HL-60 (cell line): ENCODE results near the gene CST9.

ENCODE experiments used
- CTCF ChIP-seq: IDR thresholded peaks from one replicate; pipeline ENCODE4 v1.5.1; 2011; ENCODE audit warnings: low read length, control low read depth, inconsistent platforms; ENCODE audit not compliant: insufficient read depth
- GABPA ChIP-seq: IDR thresholded peaks from 2 replicates; pipeline ENCODE4 v1.6.1; 2012; ENCODE audit warnings: low read depth
- POLR2AphosphoS5 ChIP-seq: IDR thresholded peaks from 2 replicates; pipeline ENCODE4 v1.6.1; 2012; ENCODE audit warnings: low read depth
- REST ChIP-seq: IDR thresholded peaks from 2 replicates; pipeline ENCODE4 v1.6.1; 2012; ENCODE audit warnings: low read depth; ENCODE audit not compliant: insufficient replicate concordance
- SPI1 ChIP-seq: IDR thresholded peaks from 2 replicates; pipeline ENCODE4 v1.6.1; 2012; ENCODE audit warnings: low read depth, mild to moderate bottlenecking, borderline replicate concordance

- TF ChIP-seq CTCF (no peak), REST (no peak), POLR2AphosphoS5 (no peak), GABPA (no peak), SPI1 (no peak)
Observed at GRCh38 chr20:23585808-23586734, 19.6 kb downstream of the CST9 start.
